H1 (cell line): ENCODE data around the gene AFF4. TPM values are rescaled to one million over a fixed set of nuclear protein-coding genes. Genes with fewer than 3 reads are reported as not detected.
A peak's percentile ranks its signal among the peaks of the same experiment; 100 is the strongest.

ENCODE experiments used
- CTCF ChIA-PET: fragments of 300-600 bp; sonication (Branson Sonifier 250); formaldehyde crosslinking; loops from one replicate; lab custom pipeline; 2021; ENCODE audit not compliant: partially characterized antibody; lab: Charles Lee
- POLR2A ChIA-PET: fragments of 300-600 bp; sonication (Branson Sonifier 250); formaldehyde crosslinking; loops from one replicate; lab custom pipeline; 2021; ENCODE audit warnings: inconsistent platforms; ENCODE audit not compliant: partially characterized antibody; lab: Charles Lee
- DNase-seq, 2 experiments: peaks; one replicate each; pipeline versions ENCODE4 v3.0.0 to v3.0.0-alpha.2; 2010 to 2022; ENCODE audit warnings: low spot score in 2 of 2, low read depth in 1 of 2, mixed read lengths in 1 of 2
- FAIRE-seq: peaks from 2 replicates; lab custom pipeline; 2011; peaks lifted over from hg19 to GRCh38; lab: Jason Lieb, UNC
- H2AFZ ChIP-seq: 2 replicates; pipeline ENCODE4 v1.8.1; 2012; ENCODE audit warnings: low read length, inconsistent platforms
- H2AK5ac ChIP-seq: 2 replicates; pipeline ENCODE4 v1.6.1; 2013; ENCODE audit warnings: low read depth, low read length
- H2BK120ac ChIP-seq: replicated peaks from 2 replicates; pipeline ENCODE3; 2013; ENCODE audit warnings: low read depth, low read length, inconsistent platforms
- H2BK12ac ChIP-seq: 2 replicates; pipeline ENCODE4 v1.6.1; 2013; ENCODE audit warnings: low read depth, low read length
- H2BK15ac ChIP-seq: 2 replicates; pipeline ENCODE4 v1.6.1; 2013; ENCODE audit warnings: low read length
- H2BK20ac ChIP-seq: 2 replicates; pipeline ENCODE4 v1.6.1; 2013; ENCODE audit warnings: low read length
- H2BK5ac ChIP-seq: 2 replicates; pipeline ENCODE4 v1.6.1; 2013; ENCODE audit warnings: low read depth, low read length
- H3K14ac ChIP-seq: 2 replicates; pipeline ENCODE4 v1.6.1; 2013; ENCODE audit warnings: inconsistent platforms; ENCODE audit not compliant: insufficient read length
- H3K18ac ChIP-seq: 2 replicates; pipeline ENCODE4 v1.6.1; 2013; ENCODE audit warnings: low read length; ENCODE audit errors: extremely low read depth
- H3K23ac ChIP-seq: 2 replicates; pipeline ENCODE4 v1.6.1; 2013; ENCODE audit warnings: inconsistent platforms; ENCODE audit not compliant: insufficient read length
- H3K23me2 ChIP-seq: 2 replicates; pipeline ENCODE4 v1.6.1; 2013; ENCODE audit warnings: low read depth, low read length
- H3K27ac ChIP-seq: 2 replicates; pipeline ENCODE4 v1.6.1; 2011; ENCODE audit warnings: low read depth, low read length, inconsistent platforms
- H3K27me3 ChIP-seq, 4 experiments: replicated peaks in 1 of 4; 1 replicate in 1 of 4; 2 replicates in 3 of 4; pipeline versions ENCODE4 v1.6.1 to v1.8.1; 2011 to 2013; ENCODE audit warnings: low read length in 3 of 4, mild to moderate bottlenecking in 3 of 4, inconsistent platforms in 2 of 4, mixed read lengths in 2 of 4, moderate library complexity in 1 of 4; ENCODE audit not compliant: control insufficient read depth in 3 of 4, insufficient read depth in 3 of 4; ENCODE audit errors: extremely low read depth in 1 of 4
- H3K36me3 ChIP-seq, 4 experiments: 2 replicates each; pipeline versions ENCODE4 v1.6.1 to v1.8.1; 2011 to 2013; ENCODE audit warnings: mild to moderate bottlenecking in 4 of 4, low read length in 3 of 4, moderate library complexity in 2 of 4, control low read depth in 1 of 4, inconsistent platforms in 1 of 4; ENCODE audit not compliant: insufficient read depth in 4 of 4, control insufficient read depth in 2 of 4
- H3K4ac ChIP-seq: replicated peaks from 2 replicates; pipeline ENCODE3; 2013; ENCODE audit warnings: low read length, low read depth, mixed read lengths, inconsistent platforms; ENCODE audit not compliant: insufficient read length
- H3K4me1 ChIP-seq, 4 experiments: replicated peaks in 1 of 4; 1 replicate in 1 of 4; 2 replicates in 3 of 4; pipeline versions ENCODE4 v1.6.1 to v1.8.1; 2011 to 2013; ENCODE audit warnings: low read length in 3 of 4, inconsistent platforms in 2 of 4, mixed read lengths in 1 of 4; ENCODE audit not compliant: insufficient read depth in 4 of 4, control insufficient read depth in 3 of 4
- H3K4me2 ChIP-seq, 2 experiments: 2 replicates each; pipeline versions ENCODE4 v1.6.1 to v1.8.1; 2011 to 2013; ENCODE audit warnings: low read depth in 2 of 2, low read length in 2 of 2, control low read depth in 1 of 2, inconsistent platforms in 1 of 2, mild to moderate bottlenecking in 1 of 2; ENCODE audit not compliant: insufficient read depth in 1 of 2
- H3K4me3 ChIP-seq, 4 experiments: fragments of 200-600, 300-600 bp in 1 of 4; sonication (generic), shearing (Covaris generic), sonication (Bioruptor Twin) in 1 of 4; 2 replicates each; pipeline versions ENCODE4 v1.5.1 to v1.8.1; 2011 to 2016; ENCODE audit warnings: low read length in 4 of 4, low read depth in 3 of 4, control low read depth in 2 of 4, inconsistent platforms in 2 of 4, mild to moderate bottlenecking in 2 of 4, mixed read lengths in 1 of 4, moderate library complexity in 1 of 4; ENCODE audit not compliant: insufficient read depth in 2 of 4; ENCODE audit errors: extremely low read depth in 1 of 4
- H3K56ac ChIP-seq: replicated peaks from 2 replicates; pipeline ENCODE3; 2013; ENCODE audit warnings: low read depth, mild to moderate bottlenecking, mixed read lengths, low read length, inconsistent platforms; ENCODE audit not compliant: insufficient read length
- H3K79me1 ChIP-seq: 2 replicates; pipeline ENCODE4 v1.6.1; 2013; ENCODE audit warnings: low read depth, low read length, control low read depth
- H3K79me2 ChIP-seq, 2 experiments: 2 replicates each; pipeline versions ENCODE4 v1.6.1 to v1.8.1; 2012 to 2013; ENCODE audit warnings: low read length in 2 of 2, mild to moderate bottlenecking in 2 of 2, inconsistent platforms in 1 of 2; ENCODE audit not compliant: insufficient read depth in 2 of 2, control insufficient read depth in 1 of 2
- H3K9ac ChIP-seq, 4 experiments: replicated peaks in 1 of 4; 1 replicate in 1 of 4; 2 replicates in 3 of 4; pipeline versions ENCODE4 v1.6.1 to v1.8.1; 2011 to 2013; ENCODE audit warnings: low read depth in 3 of 4, low read length in 3 of 4, control low read depth in 2 of 4, mild to moderate bottlenecking in 2 of 4, moderate library complexity in 2 of 4, inconsistent platforms in 1 of 4; ENCODE audit errors: extremely low read depth in 1 of 4
- H3K9me3 ChIP-seq, 2 experiments: 2 replicates each; pipeline versions ENCODE4 v1.6.1 to v1.8.1; 2012 to 2013; ENCODE audit warnings: mild to moderate bottlenecking in 2 of 2, moderate library complexity in 2 of 2, control low read depth in 1 of 2, inconsistent platforms in 1 of 2, low read depth in 1 of 2, low read length in 1 of 2, mixed read lengths in 1 of 2; ENCODE audit not compliant: insufficient read depth in 2 of 2
- H4K20me1 ChIP-seq, 2 experiments: replicated peaks in 1 of 2; 2 replicates each; pipeline versions ENCODE3 to v1.8.1; 2011 to 2013; ENCODE audit warnings: inconsistent platforms in 2 of 2, low read length in 2 of 2, mild to moderate bottlenecking in 1 of 2; ENCODE audit not compliant: insufficient read depth in 2 of 2, control insufficient read depth in 1 of 2
- H4K5ac ChIP-seq: 2 replicates; pipeline ENCODE4 v1.6.1; 2013; ENCODE audit warnings: low read length, low read depth, mixed read lengths, inconsistent platforms; ENCODE audit not compliant: insufficient read length
- H4K8ac ChIP-seq: 2 replicates; pipeline ENCODE4 v1.8.0; 2013; ENCODE audit warnings: mild to moderate bottlenecking, moderate library complexity, low read length, inconsistent platforms; ENCODE audit not compliant: insufficient read depth; ENCODE audit errors: extremely low read depth
- H4K91ac ChIP-seq: replicated peaks from 2 replicates; pipeline ENCODE3; 2013; ENCODE audit warnings: low read length, mixed read lengths, inconsistent platforms; ENCODE audit not compliant: insufficient read length
- BCL11A ChIP-seq, 2 experiments: IDR thresholded peaks; one replicate each; pipeline ENCODE4 v1.6.1; 2011; ENCODE audit warnings: low read depth in 2 of 2, low read length in 2 of 2, mild to moderate bottlenecking in 2 of 2
- EZH2 ChIP-seq: fragments of 200-600 bp; sonication (generic); IDR thresholded peaks from 2 replicates; pipeline ENCODE4 v1.7.1; 2012; ENCODE audit warnings: low read depth, mild to moderate bottlenecking, moderate library complexity, low read length, inconsistent platforms; ENCODE audit not compliant: severe bottlenecking
- POLR2A ChIP-seq, 2 experiments: IDR thresholded peaks; 1 replicate in 1 of 2; 2 replicates in 1 of 2; pipeline ENCODE4 v1.6.1; 2011; ENCODE audit warnings: low read depth in 2 of 2, low read length in 2 of 2, mild to moderate bottlenecking in 2 of 2; ENCODE audit errors: control extremely low read depth in 1 of 2
- WGBS, 2 experiments: shearing (Covaris generic) in 1 of 2; methylation state at CpG; one replicate each; pipeline versions ENCODE4 v1.1.6 to v1.1.7; 2013 to 2015; ENCODE audit warnings: low lambda C conversion rate in 2 of 2, mixed read lengths in 2 of 2, inconsistent platforms in 1 of 2, low coverage in 1 of 2, missing lambda C conversion rate in 1 of 2; ENCODE audit not compliant: insufficient replicate concordance in 2 of 2, insufficient coverage in 1 of 2, insufficient read length in 1 of 2; ENCODE audit errors: extremely low coverage in 1 of 2, missing lambda C conversion rate in 1 of 2; 5-methylcytosine and 5-hydroxymethylcytosine counted together
- long read RNA-seq, 2 experiments: library from RNA in 1 of 2; library from capped mRNA in 1 of 2; stranded (forward); transcript quantifications; one replicate each; pipeline ENCODE4 v2.0.0, GENCODE V29; 2021; ENCODE audit warnings: inconsistent platforms in 1 of 2
- polyA minus RNA-seq, 3 experiments: library from RNA; depleted of rRNA, polyadenylated mRNA; stranded (reverse); fragments of >200 nt; gene quantifications; 1 replicate in 2 of 3; 2 replicates in 1 of 3; pipeline ENCODE4 v1.2.3, GENCODE V29; 2011
- polyA plus RNA-seq, 7 experiments: library from polyadenylated mRNA; depleted of rRNA in 3 of 7; stranded (reverse) in 5 of 7; unstranded in 2 of 7; fragments of >200 nt in 5 of 7; fragments of 200-250 nt in 2 of 7; gene quantifications; 1 replicate in 5 of 7; 2 replicates in 1 of 7; 4 replicates in 1 of 7; pipeline versions ENCODE4 v1.2.1 to v1.2.3, GENCODE V29; 2011 to 2013; ENCODE audit warnings: missing spikeins in 2 of 7, mixed read lengths in 2 of 7
- total RNA-seq: library from RNA; stranded (reverse); fragmentation: NEBNext Ultra II Directional; extraction: Animal tissue kit (Norgen Biotek cat#: 25700); gene quantifications from 2 replicates; pipeline ENCODE4 v1.2.1, GENCODE V29; 2021

The AFF4 gene, protein sequence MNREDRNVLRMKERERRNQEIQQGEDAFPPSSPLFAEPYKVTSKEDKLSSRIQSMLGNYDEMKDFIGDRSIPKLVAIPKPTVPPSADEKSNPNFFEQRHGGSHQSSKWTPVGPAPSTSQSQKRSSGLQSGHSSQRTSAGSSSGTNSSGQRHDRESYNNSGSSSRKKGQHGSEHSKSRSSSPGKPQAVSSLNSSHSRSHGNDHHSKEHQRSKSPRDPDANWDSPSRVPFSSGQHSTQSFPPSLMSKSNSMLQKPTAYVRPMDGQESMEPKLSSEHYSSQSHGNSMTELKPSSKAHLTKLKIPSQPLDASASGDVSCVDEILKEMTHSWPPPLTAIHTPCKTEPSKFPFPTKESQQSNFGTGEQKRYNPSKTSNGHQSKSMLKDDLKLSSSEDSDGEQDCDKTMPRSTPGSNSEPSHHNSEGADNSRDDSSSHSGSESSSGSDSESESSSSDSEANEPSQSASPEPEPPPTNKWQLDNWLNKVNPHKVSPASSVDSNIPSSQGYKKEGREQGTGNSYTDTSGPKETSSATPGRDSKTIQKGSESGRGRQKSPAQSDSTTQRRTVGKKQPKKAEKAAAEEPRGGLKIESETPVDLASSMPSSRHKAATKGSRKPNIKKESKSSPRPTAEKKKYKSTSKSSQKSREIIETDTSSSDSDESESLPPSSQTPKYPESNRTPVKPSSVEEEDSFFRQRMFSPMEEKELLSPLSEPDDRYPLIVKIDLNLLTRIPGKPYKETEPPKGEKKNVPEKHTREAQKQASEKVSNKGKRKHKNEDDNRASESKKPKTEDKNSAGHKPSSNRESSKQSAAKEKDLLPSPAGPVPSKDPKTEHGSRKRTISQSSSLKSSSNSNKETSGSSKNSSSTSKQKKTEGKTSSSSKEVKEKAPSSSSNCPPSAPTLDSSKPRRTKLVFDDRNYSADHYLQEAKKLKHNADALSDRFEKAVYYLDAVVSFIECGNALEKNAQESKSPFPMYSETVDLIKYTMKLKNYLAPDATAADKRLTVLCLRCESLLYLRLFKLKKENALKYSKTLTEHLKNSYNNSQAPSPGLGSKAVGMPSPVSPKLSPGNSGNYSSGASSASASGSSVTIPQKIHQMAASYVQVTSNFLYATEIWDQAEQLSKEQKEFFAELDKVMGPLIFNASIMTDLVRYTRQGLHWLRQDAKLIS
- total RNA-seq (61.4 and 63.7 TPM in 2 replicates), polyA plus RNA-seq (2011; rRNA removed) (12.0 and 12.7 TPM in 2 replicates), polyA minus RNA-seq (2011; rRNA and poly(A)+ RNA removed) (73.3 and 98.7 TPM in 2 replicates)
- 12.8 TPM for polyA plus RNA-seq (2011; cell fraction: cytosol; rRNA removed)
- polyA plus RNA-seq (2011; cell fraction: nucleus; rRNA removed) = 28.4 TPM
- 11.5 to 28.2 TPM (median 19.3 TPM) in 4 replicates for polyA plus RNA-seq (2012, experiment 1 of 2)
- polyA plus RNA-seq (2012, experiment 2 of 2) = 0.92 TPM
- polyA plus RNA-seq (2013, experiment 1 of 2) = 28.4 TPM
- 26.1 TPM for polyA plus RNA-seq (2013, experiment 2 of 2)
- 44.0 TPM for polyA minus RNA-seq (2011; cell fraction: cytosol; rRNA and poly(A)+ RNA removed)
- 73.7 TPM for polyA minus RNA-seq (2011; cell fraction: nucleus; rRNA and poly(A)+ RNA removed)
- long read RNA-seq, experiment 1, partial matches to known transcripts = 2 of 45 reads
- long read RNA-seq, experiment 1, other reads (novel, unspliced or antisense) = 43 of 45 reads
- long read RNA-seq, experiment 2, partial matches to known transcripts = 3 of 5 reads
- long read RNA-seq, experiment 2, other reads (novel, unspliced or antisense) = 2 of 5 reads

DNA sequence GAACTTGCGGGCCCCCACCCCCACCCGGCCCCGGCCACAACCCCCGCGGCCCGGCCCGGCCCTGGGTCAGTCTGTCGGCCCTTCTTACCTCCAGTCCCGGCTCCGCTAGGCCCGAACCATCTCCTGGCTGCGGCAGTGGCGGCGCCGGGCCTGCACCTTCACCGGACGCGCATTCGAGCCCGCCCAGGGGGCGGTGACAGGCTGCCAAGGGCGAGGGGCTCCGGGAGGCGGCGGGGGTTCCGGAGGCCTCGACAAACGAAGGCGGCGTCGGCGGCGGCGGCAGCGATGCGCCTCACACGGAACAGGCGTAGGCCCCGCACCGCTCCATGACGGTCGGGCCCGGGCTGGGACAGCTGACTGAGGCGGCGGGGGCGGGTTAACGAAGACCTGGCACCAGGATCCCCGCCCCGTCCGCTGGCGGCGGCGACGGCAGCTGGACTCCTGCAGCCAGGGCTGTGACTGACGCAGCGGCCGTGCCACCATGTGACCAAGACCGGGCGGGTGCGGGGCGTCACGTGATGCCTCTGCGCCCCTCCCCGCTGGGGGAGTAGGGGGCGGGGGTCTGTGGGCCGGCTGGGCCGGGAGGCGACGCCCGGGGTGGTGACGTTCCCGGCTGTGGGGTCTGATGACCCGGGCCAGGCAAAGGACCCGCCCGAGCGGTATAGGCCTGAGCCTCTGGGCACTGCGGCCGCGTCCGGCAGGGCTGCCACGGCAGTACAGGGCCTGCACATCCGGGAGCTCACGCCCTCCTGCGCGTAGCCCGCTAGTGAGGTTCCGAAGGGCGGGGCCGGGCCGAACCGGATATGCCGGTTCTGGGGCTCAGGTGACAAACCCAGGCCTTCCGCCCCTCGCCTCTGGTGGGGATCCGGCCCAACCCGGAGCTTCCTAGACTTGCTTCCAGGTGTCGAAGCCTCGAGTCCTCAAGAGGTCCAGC is at the start of gene AFF4:
Gene AFF4 (minus strand): TSS at position 464 of the 934 bp plus-strand sequence. CDS start 26,445 bp downstream, outside the sequence.
- FAIRE-seq = no peak
- no peak for TF ChIP-seq EZH2
- TF ChIP-seq BCL11A (IDR thresholded peaks at IDR 0.05; ENCODE audit: low read depth in 2 of 2, low read length in 2 of 2) = no peak
- TF ChIP-seq POLR2A (IDR thresholded peaks at IDR 0.05; ENCODE audit: control extremely low read depth in 1 of 2, low read depth in 2 of 2, low read length in 2 of 2) = peak; percentile 43 to 93

More for the DNA sequence above, at the start of gene AFF4:
- H3K4ac ChIP-seq = peak within 1 kb of the TSS; percentile 87
- H3K79me1 ChIP-seq = no peaks in the 10 kb centered on the region
- peak within 1 kb of the TSS; percentile 34; the same call in 1 of the 2 replicates for H2AFZ ChIP-seq
- H3K4me2 ChIP-seq = peak within 1 kb of the TSS; percentile 76 to 83
- H3K23ac ChIP-seq = no peak within 1 kb of the TSS
- H3K9ac ChIP-seq = peak within 1 kb of the TSS; percentile 84 to 98 (median 95)
- peak within 1 kb of the TSS; percentile 89 for H3K27ac ChIP-seq
- peak within 1 kb of the TSS; percentile 87 for H4K91ac ChIP-seq
- peak within 1 kb of the TSS; percentile 87 for H4K8ac ChIP-seq
- H4K20me1 ChIP-seq = peaks cover 0 to 4% of the 10 kb centered on the region in 2 experiments
- H3K56ac ChIP-seq = peak within 1 kb of the TSS; percentile 97
- no peaks in the 10 kb centered on the region for H3K4me1 ChIP-seq
- POLR2A ChIA-PET = interaction anchor here (0.6 to 7.3 kb wide), 20 partner anchors 9 to 140 kb away, joined by 3 to 104 read pairs (median 4); partner anchors contain the start of genes GDF9, HSPA4, UQCRQ and ZCCHC10
- peak within 1 kb of the TSS; percentile 99 for H4K5ac ChIP-seq
- no peak within 1 kb of the TSS for H2AK5ac ChIP-seq
- H2BK12ac ChIP-seq = peak within 1 kb of the TSS; percentile 31; the same call in 1 of the 2 replicates
- DNase-seq = peak; percentile 88 to 95
- H3K36me3 ChIP-seq = no peaks in the 10 kb centered on the region
- H3K18ac ChIP-seq = peak within 1 kb of the TSS; percentile 94
- WGBS, 2 experiments = 2% methylated on average over 70 of the region's 98 CpGs; no CpG with 5 or more reads in 1 of the 2 experiments
- no peaks in the 10 kb centered on the region for H3K9me3 ChIP-seq
- H3K14ac ChIP-seq = peak within 1 kb of the TSS; percentile 40
- H2BK20ac ChIP-seq = no peak within 1 kb of the TSS
- H3K79me2 ChIP-seq = peaks cover 24 to 45% of the 10 kb centered on the region in 2 experiments
- peak within 1 kb of the TSS; percentile 77 to 95 (median 86) for H3K4me3 ChIP-seq
- H2BK15ac ChIP-seq = no peak within 1 kb of the TSS
- no peaks in the 10 kb centered on the region for H3K27me3 ChIP-seq
- H3K23me2 ChIP-seq = peaks cover 10% of the 10 kb centered on the region
- CTCF ChIA-PET = interaction anchor here (1.1 kb wide), 1 partner anchor 13 kb away, joined by 3 read pairs; no protein-coding TSS in a partner anchor
- peak within 1 kb of the TSS; percentile 92 for H2BK5ac ChIP-seq
- H2BK120ac ChIP-seq = peak within 1 kb of the TSS; percentile 39
